ENCODE measurements around the gene MYL11.

The MYL11 gene

GRCh38 chr16:30354423-30355143 is 20.0 kb upstream of the MYL11 start:
- no peak for DNase-seq

DNA sequence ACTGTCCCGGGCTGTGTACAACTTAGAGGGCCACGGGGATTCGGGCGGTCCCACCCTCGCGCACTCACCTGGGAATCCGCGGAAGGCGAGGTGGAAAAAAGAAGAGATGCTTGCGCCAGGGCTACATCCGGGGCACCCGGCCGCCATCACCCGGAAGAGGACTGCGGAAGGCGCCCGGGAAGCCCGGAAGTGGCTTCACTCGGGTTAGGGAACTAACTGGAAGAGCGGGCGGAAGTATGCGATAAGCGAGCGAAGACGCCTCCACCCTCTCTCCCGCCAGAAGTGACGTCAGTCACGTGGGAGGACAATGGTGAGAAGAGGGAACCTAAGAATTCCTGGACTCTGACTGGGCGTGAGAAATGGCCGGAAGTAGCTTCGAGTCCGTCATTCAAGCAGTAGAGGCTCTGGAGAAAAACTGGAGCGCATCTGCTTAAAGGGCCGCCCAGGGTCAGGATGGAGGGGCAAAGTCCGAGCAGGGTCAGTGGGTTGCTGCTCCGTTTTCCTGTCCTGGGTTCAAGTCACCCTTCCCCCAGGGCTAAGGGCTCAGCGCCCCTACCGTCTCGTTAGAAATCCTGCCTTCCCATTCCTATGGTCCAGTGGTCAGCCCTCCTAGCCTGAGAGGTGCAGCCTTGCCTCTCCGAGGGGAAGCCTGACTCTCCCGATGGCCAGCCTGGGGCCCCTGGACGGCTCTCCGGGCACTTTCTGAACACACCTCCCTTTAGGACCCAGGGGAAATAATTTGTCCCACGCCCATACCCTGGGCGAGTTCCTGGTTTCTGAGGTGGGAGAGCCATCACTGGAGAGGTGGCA is 19.3 kb upstream of the MYL11 start, which contains the start of gene CD2BP2:
CD2BP2 (minus strand) TSS at position 165 of the 810 bp plus-strand sequence. CDS start 627 bp downstream, outside the sequence.
- peak; percentile 77 to 93 for DNase-seq

GRCh38 chr16:30355954-30356308 is 18.7 kb upstream of the MYL11 start:
- no peak for DNase-seq

- no peak for DNase-seq
Observed at GRCh38 chr16:30356401-30357084, 18.1 kb upstream of the MYL11 start.

DNA sequence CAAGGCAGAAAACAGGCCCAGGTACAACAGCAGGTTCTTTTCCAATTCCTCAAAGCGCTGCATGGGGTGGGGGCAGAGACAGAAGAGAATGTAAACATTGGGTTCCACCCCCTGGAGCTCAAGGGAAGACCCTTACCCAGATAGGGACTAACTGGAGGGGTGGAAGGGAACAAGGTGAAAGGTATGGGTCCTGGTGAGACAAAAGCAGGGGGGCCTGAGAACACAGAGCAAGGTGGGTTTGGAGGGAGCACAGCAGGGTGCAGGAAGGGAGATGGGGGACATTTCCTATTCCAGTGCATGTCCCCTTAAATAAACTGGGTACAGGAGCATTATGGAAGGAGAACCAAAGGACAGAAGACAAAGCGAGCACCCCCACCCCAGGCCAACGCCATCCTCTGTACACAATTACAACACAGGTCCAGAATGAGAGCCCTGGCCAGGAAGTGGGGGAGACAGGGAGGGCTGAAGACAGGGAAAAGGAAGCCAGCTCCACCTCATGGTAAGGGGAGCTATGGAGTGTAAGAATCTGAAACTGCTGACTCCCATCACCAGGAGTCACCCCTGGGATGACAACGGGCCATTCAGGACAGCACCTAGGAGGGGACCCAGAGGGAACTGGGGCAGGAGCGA is 17.4 kb upstream of the MYL11 start:
- no peak for DNase-seq

- DNase-seq = no peak
Observed at GRCh38 chr16:30357715-30358576, 16.7 kb upstream of the MYL11 start.

DNA sequence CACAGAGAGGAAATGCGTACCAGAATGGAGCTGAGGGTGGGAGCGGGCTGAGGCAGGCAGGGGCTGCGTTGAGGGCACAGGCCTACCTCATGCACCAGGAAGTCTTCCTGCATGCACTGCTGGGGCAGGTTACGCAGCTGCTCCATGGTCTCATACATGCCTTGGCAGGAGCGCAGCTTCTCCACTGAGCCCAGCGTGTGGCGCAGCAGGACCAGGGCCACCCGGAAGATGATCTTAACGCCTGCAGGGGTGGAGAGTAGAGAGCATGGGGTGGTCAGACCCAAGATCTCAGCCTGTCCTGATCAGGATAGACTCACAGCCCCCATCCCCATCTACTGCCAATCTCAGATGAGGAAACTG is 16.0 kb upstream of the MYL11 start:
- DNase-seq = no peak

- DNase-seq = no peak
Observed at GRCh38 chr16:30358990-30359870, 15.4 kb upstream of the MYL11 start.

GRCh38 chr16:30359871-30360170 is 14.8 kb upstream of the MYL11 start:
- no peak for DNase-seq

DNA sequence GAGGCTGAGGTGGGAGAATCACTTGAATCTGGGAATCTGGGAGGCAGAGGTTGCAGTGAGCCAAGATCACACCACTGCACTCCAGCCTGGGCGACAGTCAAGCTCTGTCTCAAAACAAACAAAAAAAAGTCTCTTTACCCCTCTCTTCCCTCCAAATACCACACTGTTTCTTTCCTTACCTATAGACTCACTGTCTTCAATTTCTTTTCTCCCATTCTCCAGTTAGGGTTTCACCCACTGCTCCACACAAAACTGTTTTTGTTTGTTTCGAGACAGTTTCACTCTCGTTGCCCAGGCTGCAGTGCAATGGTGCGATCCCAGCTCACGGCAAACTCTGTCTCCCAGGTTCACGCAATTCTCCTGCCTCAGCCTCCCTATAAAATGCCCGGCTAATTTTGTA is 13.4 kb upstream of the MYL11 start:
- no peak for DNase-seq

DNA sequence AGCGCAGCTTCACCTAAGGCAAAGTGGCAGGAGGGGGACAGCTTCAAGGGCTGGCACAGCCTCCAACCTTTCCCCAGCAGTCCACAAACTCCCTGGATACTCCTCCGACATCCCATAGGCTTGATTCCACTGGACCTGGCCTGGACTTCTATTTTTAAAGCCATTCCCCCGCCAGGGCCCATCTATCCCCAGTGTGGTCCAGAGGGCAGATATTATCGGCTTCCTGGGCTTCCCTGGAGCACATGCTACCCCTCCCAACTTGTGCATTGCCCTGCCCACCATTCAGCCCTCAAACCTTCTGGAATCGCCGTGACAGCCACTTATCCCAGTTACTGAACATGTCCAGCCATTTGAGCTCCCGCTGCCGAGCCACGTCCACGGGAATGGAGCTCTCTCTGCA is 9.4 kb upstream of the MYL11 start:
- DNase-seq = no peak

- DNase-seq = no peak
Observed at GRCh38 chr16:30366511-30366910, 8.1 kb upstream of the MYL11 start.

- no peak for DNase-seq
Observed at GRCh38 chr16:30367349-30368009, 7.1 kb upstream of the MYL11 start.

- DNase-seq = peak; percentile 35 to 68
Observed at GRCh38 chr16:30368122-30368791, 6.3 kb upstream of the MYL11 start.

DNA sequence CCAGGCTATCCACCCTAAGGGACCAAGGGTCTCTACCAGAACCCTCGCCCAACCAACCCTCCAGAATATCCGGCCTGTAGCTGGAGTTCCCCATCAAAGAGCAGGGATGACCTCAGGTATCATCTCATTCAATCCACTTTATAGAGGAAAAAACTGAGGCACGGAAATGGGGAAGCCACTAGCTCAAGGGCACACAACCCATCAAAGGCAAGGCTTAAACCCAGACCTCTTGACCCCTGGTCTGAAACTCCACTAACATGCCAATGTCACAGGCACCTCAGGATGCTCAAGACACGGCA is 5.9 kb upstream of the MYL11 start:
- no peak for DNase-seq

- DNase-seq = no peak
Observed at GRCh38 chr16:30369091-30369937, 5.3 kb upstream of the MYL11 start.

- no peak for DNase-seq
Observed at GRCh38 chr16:30369938-30370455, 4.6 kb upstream of the MYL11 start.

DNA sequence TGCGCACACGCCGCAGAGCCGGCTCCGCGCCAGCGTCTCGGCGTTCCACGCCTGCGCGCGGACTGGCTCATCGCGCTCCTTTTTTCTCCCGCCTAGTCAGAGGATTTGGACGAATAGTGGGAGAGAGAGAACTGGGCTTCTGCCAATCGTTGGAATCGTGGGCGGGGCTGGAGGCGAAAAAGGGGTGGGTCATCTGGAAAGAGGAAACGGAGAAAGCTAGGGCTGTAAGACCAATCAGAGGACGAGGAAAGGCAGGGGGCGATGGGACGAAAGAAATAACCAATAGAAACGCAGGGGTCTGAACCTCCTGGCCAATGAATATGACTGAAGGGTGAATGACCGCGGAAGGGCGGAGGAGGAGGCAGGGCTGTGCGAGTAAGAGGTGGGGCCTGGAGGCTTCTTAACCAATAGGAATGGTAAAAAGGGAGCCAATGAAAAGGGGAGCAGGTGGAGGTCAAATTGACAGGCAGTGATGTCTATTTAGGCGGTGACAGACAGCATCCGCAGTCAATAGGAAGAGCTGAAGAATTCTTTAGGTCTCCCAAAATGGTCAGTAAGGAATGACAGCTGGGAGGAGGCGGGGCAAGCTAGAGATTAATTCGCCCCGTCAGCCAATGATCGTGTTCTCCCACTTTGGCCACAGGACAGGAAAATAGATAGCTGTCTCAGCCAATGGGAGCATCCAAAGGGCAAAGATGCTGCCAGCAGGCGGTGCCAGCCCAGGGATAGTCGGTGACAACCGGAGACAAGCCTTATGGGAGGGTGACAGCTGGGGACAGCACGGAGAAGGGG is 4.0 kb upstream of the MYL11 start, which contains the start of gene TBC1D10B:
TBC1D10B (minus strand) TSS at position 39 of the 792 bp plus-strand sequence. CDS start 311 bp downstream, outside the sequence.
- peak; percentile 88 to 100 for DNase-seq
